Left renal pelvis (tissue), 4 donors: ENCODE results near the gene SUPT3H. TPM values are rescaled to one million over a fixed set of nuclear protein-coding genes. Genes with fewer than 3 reads are reported as not detected.

Source experiments
- DNase-seq, 4 donors: peaks; one replicate each; pipeline ENCODE4 v3.0.0-alpha.2; 2013; ENCODE audit warnings: low read depth in 4 of 4, low spot score in 3 of 4
- polyA plus RNA-seq, 4 donors: library from polyadenylated mRNA; unstranded; fragments of 120-200 nt; gene quantifications; one replicate each; pipeline ENCODE4 v1.2.1, GENCODE V29; 2013; ENCODE audit not compliant: insufficient read length in 4 of 4

The SUPT3H gene
- polyA plus RNA-seq, 4 donors: 18.9 to 22.5 (median 20.4) TPM

GRCh38 chr6:44780161-44780560 is 597.6 kb downstream of the SUPT3H start:
- no peak for DNase-seq

GRCh38 chr6:44779130-44779826 is 598.5 kb downstream of the SUPT3H start:
- DNase-seq: no peak

Other genes with a start within 250 kb of the SUPT3H start
- 1 to 10 TPM; 3.1 to 9.5 (median 3.5) TPM for gene RUNX2, start 49.6 kb downstream of the SUPT3H start, polyA plus RNA-seq